Fibroblast of the aortic adventitia (primary cell): ENCODE data around the gene ACSF2. TPM values are rescaled to one million over a fixed set of nuclear protein-coding genes. Genes with fewer than 3 reads are reported as not detected.
"Not testable (repeated sequence)": the region's sequence is repeated elsewhere in the genome, so short reads cannot be mapped to it uniquely, and the experiment has no call there.

Source experiments
- DNase-seq: peaks from one replicate; pipeline ENCODE4 v3.0.0-alpha.2; 2010; ENCODE audit warnings: low read depth
- H3K4me3 ChIP-seq: 2 replicates; pipeline ENCODE4 v1.5.1; 2011; ENCODE audit warnings: low read depth, mild to moderate bottlenecking, control low read depth, low read length, moderate library complexity
- CTCF ChIP-seq: IDR thresholded peaks from 2 replicates; pipeline ENCODE4 v1.5.1; 2011; ENCODE audit warnings: mild to moderate bottlenecking, low read length, control low read depth, inconsistent platforms; ENCODE audit not compliant: insufficient read depth
- total RNA-seq: library from RNA; depleted of rRNA; stranded (reverse); fragments of >200 nt; gene quantifications from 2 replicates; pipeline ENCODE4 v1.2.3, GENCODE V29; 2012; ENCODE audit warnings: low replicate concordance

Gene ACSF2
- total RNA-seq, 1 donor, result 15.7 TPM

DNA sequence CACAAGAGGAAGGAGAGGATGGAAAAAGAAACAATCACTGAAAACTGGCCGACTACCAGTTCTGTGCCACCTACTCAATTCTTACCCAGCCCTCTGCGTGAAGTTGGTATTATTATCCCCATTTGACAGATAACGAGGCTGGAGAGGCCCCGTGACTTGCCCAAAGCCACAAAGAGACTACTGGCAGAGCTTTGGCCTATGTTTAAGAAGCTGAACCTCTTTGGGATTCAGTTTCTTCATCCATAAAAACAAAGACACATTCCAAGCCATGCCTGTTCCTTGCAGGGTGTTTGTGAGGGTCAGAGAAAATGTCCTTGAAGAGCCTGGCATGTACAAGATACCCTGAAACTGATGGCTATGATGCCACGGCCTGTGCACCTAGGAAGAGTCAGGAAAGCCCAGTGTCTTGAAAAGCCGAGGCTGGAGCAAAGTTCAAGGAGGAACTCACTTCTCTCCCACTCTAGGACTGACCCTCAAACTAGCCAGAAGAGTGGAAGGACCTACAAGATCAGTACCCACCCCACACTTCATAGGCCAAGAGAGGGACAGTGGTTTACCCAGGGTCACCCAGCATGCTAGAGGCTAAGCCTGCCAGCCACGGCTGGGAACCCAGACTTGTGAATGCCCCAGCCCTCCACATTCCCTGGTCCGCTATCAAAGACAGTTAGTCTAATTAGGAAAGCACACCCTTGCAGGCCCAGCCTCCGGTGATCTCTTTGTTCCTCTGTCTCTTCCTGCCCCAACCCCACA is 1.6 kb upstream of the ACSF2 start:
- no peak overlapping the region for H3K4me3 ChIP-seq
- no peak for DNase-seq
- no peak for TF ChIP-seq CTCF

DNA sequence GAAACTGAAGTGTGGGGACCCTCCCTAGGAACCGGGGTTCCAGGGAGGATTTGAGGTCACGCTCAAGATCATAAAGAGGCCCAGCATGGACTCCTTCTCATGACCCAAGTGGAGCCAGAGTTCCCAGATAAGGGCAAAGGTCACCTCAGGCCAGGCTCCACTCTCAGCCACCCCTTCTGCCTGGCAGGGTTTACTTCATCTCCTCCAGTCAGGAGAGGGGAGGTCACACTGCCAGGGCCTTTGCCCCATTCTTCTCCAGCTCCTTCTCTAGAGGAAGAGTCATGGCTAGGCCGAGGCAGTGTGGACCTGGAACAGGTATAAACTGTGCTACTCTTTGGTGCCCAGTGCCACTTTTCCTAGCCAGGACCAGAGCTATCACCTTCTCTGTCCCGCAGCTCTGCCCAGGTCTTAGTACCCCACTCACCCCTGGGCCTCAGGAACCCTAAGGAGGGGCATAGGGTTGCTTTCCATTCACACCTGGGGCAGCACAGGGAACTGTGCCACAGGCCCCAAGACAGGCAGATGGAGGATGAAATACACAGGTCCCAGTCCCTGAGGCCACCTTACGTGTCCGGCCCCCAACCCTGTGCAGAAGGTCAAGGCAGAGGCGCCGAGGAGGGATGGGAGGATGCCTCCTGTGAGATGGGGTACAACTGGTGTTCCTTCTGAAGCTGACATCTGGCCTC is 879 bp upstream of the ACSF2 start:
- no peak for DNase-seq
- no peak for TF ChIP-seq CTCF
- peak overlapping the region; percentile 69 for H3K4me3 ChIP-seq

GRCh38 chr17:50426472-50426782 is 409 bp downstream of the ACSF2 start:
- no peak for TF ChIP-seq CTCF
- no peak for DNase-seq
- H3K4me3 ChIP-seq, result peak overlapping the region; percentile 75

GRCh38 chr17:50426814-50427787 is 1.1 kb downstream of the ACSF2 start:
- DNase-seq, result peak; percentile 34
- peak; percentile 19 for TF ChIP-seq CTCF
- H3K4me3 ChIP-seq, result peak overlapping the region; percentile 75

DNA sequence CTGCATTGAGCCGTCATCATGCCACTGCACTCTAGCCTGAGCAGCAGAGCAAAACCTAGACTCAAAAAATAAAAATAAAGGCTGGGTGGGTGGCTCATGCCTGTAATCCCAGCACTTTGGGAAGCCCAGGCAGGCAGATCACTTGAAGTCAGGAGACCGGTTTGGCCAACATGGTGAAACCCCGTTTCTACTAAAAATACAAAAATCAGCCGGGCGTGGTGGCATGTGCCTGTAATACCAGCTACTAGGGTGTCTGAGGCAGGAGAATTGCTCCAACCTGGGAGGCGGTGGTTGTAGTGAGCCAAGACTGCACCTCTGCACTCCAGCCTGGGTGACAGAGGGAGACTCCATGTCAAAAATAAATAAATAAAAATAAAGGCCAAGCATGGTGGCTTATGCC is 2.1 kb downstream of the ACSF2 start:
- not testable (repeated sequence) for DNase-seq, H3K4me3 ChIP-seq

DNA sequence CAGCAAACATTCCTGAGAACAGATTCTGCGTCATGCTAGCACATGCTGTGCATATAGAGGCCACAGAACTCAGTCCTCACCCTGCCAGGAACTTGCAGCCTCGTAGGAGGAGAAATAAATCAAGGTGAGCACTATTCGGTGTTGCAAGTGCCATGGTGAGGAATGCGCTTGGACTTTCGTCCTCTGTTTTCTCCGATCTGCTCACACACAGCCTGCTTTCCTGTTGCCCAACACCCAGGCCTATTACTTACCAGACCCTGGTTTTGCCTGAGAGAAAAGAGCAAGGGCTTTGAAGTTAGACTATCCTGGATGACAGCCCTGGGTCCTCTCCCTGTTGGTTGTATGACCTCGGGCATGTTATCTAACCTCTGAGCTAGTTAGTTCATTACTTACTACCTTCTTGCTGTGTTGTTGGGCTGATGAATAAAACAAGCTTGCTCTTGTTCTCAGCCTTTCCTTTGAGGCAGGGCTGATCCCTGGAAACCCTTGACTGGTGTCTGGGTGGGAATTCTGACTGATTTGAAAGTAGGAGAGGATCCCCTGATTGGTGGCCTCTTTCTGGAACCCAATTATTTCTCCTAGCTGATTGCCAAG is 2.9 kb downstream of the ACSF2 start:
- H3K4me3 ChIP-seq, result no peak overlapping the region
- no peak for DNase-seq
- TF ChIP-seq CTCF, result no peak

DNA sequence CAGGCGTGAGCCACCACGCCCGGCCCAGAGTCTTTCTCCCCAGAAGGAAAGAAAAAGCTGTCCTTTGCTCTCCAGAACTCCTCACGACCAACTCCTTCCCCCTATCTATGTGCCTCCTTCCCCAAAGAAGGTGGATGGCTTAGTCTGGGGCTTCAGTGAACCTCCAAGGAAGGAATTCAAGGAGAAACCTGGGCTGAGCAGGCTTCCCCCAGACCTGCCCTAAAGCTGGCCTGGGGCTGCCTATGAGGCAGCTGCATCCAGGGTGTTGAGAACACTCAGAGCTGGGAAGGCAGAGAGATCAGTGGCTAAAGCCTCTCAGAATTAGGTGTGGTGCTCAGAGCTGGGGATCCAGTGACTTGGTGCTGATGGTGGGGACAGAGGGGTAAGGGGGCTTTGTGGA is 3.8 kb downstream of the ACSF2 start:
- no peak for TF ChIP-seq CTCF
- no peak for DNase-seq

More for the DNA sequence above, 3.8 kb downstream of the ACSF2 start:
- no peak overlapping the region for H3K4me3 ChIP-seq
